Tibial nerve (tissue), 3 donors: ENCODE results near the gene ZNF692.

Experiments
- CTCF ChIP-seq, 5 experiments: fragments of 200-600 bp in 3 of 5; fragments of 450-650 bp in 2 of 5; sonication (generic) in 3 of 5; IDR thresholded peaks; one replicate each; pipeline ENCODE4 v1.5.1; 2016 to 2019; ENCODE audit warnings: antibody characterized with exemption in 5 of 5, mild to moderate bottlenecking in 3 of 5, moderate library complexity in 2 of 5
- POLR2A ChIP-seq, 2 donors: fragments of 450-650 bp; IDR thresholded peaks; one replicate each; pipeline ENCODE4 v1.6.1; 2017; ENCODE audit warnings: antibody characterized with exemption in 2 of 2, mild to moderate bottlenecking in 2 of 2, moderate library complexity in 2 of 2

- TF ChIP-seq POLR2A (IDR thresholded peaks at IDR 0.05) (no peak), CTCF (IDR thresholded peaks at IDR 0.05) (no peak)
Measured at GRCh38 chr1:248824701-248825100, 34.2 kb downstream of the ZNF692 start.
